Measurements from ENCODE around the gene TTC34.

TTC34 gene

GRCh38 chr1:2625311-2625710 lies 176.2 kb downstream of the TTC34 start:
- DNase-seq, result no peak

- DNase-seq, result no peak
Observed at GRCh38 chr1:2624735-2625300, 176.7 kb downstream of the TTC34 start.

GRCh38 chr1:2623571-2624337 lies 177.7 kb downstream of the TTC34 start:
- DNase-seq, result no peak

GRCh38 chr1:2617971-2618470 lies 183.5 kb downstream of the TTC34 start:
- no peak for DNase-seq

- DNase-seq, result no peak
Observed at GRCh38 chr1:2614145-2614544, 187.3 kb downstream of the TTC34 start.

- DNase-seq, result no peak
Observed at GRCh38 chr1:2612591-2613365, 188.7 kb downstream of the TTC34 start.

- no peak for DNase-seq
Observed at GRCh38 chr1:2611621-2612437, 189.7 kb downstream of the TTC34 start.

- DNase-seq, result peak in 2 of 4 experiments; percentile 40 to 41
Observed at GRCh38 chr1:2611031-2611501, 190.4 kb downstream of the TTC34 start.

- DNase-seq, result no peak
Observed at GRCh38 chr1:2610036-2610959, 191.2 kb downstream of the TTC34 start.

- no peak for DNase-seq
Observed at GRCh38 chr1:2609319-2610035, 192.0 kb downstream of the TTC34 start.

GRCh38 chr1:2607641-2608091 lies 193.8 kb downstream of the TTC34 start:
- no peak for DNase-seq

GRCh38 chr1:2606881-2607621 lies 194.4 kb downstream of the TTC34 start:
- no peak for DNase-seq

GRCh38 chr1:2606396-2606880 lies 195.1 kb downstream of the TTC34 start:
- DNase-seq, result no peak

GRCh38 chr1:2605509-2606395 lies 195.7 kb downstream of the TTC34 start:
- DNase-seq, result no peak

- DNase-seq, result no peak
Observed at GRCh38 chr1:2604844-2605508, 196.5 kb downstream of the TTC34 start.

GRCh38 chr1:2604156-2604843 lies 197.2 kb downstream of the TTC34 start:
- DNase-seq, result no peak

- DNase-seq, result no peak
Observed at GRCh38 chr1:2603521-2604155, 197.9 kb downstream of the TTC34 start.
